A549 treated with CpdA at 1 μM for 4 hours (cell line): ENCODE data around the gene DIMT1. TPM values are rescaled to one million over a fixed set of nuclear protein-coding genes. Genes with fewer than 3 reads are reported as not detected.

Source experiments
- total RNA-seq: library from RNA; stranded (reverse); fragments of 200-300 nt; extraction: Qiagen RNA extraction; gene quantifications from 5 replicates; pipeline ENCODE4 v1.2.3, GENCODE V29; 2022; ENCODE audit warnings: low read depth

DIMT1 gene
- total RNA-seq: 42.0 to 45.2 TPM (median 44.6 TPM) in 5 replicates

GRCh38 chr5:62403411-62404250 is at the start of gene DIMT1:
DIMT1 (minus strand) TSS chr5:62403905; CDS start chr5:62403772, 133 bp downstream.

GRCh38 chr5:62412549-62413329 is 9.0 kb upstream of the DIMT1 start, which contains the start of gene IPO11:
IPO11 (plus strand) TSS chr5:62412763; CDS start chr5:62437280, 24,517 bp downstream.

Other genes with a start within 250 kb of the DIMT1 start
- gene KIF2A, start 97.7 kb downstream of the DIMT1 start, total RNA-seq: 29.1 to 50.7 TPM (median 37.0 TPM) in 5 replicates
- gene IPO11, start 8.9 kb upstream of the DIMT1 start, total RNA-seq: 15.3 to 17.7 TPM (median 17.0 TPM) in 5 replicates
- 0.10 to 0.19 TPM (median 0.16 TPM) in 4 of 5 replicates, not detected in the other for gene LRRC70, start 174.9 kb upstream of the DIMT1 start, total RNA-seq